ENCODE data around the gene ATP6V0D1.

ATP6V0D1 gene

GRCh38 chr16:67442581-67443255 lies 38.2 kb downstream of the ATP6V0D1 start:
- DNase-seq = no peak

GRCh38 chr16:67441907-67442306 lies 39.0 kb downstream of the ATP6V0D1 start:
- DNase-seq = no peak

GRCh38 chr16:67441271-67441753 lies 39.6 kb downstream of the ATP6V0D1 start:
- DNase-seq = no peak

- DNase-seq = no peak
These were observed 42.0 kb downstream of the ATP6V0D1 start for GRCh38 chr16:67438824-67439393.

- DNase-seq = no peak
These were observed 42.7 kb downstream of the ATP6V0D1 start for GRCh38 chr16:67438098-67438791.

GRCh38 chr16:67437513-67437912 lies 43.4 kb downstream of the ATP6V0D1 start:
- no peak for DNase-seq

- DNase-seq = no peak
These were observed 44.2 kb downstream of the ATP6V0D1 start for GRCh38 chr16:67436640-67437193.

GRCh38 chr16:67435758-67436164 lies 45.2 kb downstream of the ATP6V0D1 start:
- DNase-seq = no peak

GRCh38 chr16:67433131-67433719 lies 47.7 kb downstream of the ATP6V0D1 start:
- DNase-seq = no peak

- DNase-seq = no peak
These were observed 48.5 kb downstream of the ATP6V0D1 start for GRCh38 chr16:67432506-67432890.

GRCh38 chr16:67431775-67432505 lies 49.0 kb downstream of the ATP6V0D1 start:
- no peak for DNase-seq

GRCh38 chr16:67430977-67431774 lies 49.8 kb downstream of the ATP6V0D1 start, which contains the start of gene HSD11B2:
Gene HSD11B2, plus strand, starts transcription at chr16:67431121. Its CDS starts 128 bp downstream, at chr16:67431249.
- DNase-seq = peak; percentile 76

- no peak for DNase-seq
These were observed 50.4 kb downstream of the ATP6V0D1 start for GRCh38 chr16:67430504-67430976.

GRCh38 chr16:67429799-67430503 lies 51.0 kb downstream of the ATP6V0D1 start:
- no peak for DNase-seq

GRCh38 chr16:67429053-67429798 lies 51.7 kb downstream of the ATP6V0D1 start:
- no peak for DNase-seq

GRCh38 chr16:67428146-67428731 lies 52.7 kb downstream of the ATP6V0D1 start:
- DNase-seq = no peak

GRCh38 chr16:67426950-67427349 lies 54.0 kb downstream of the ATP6V0D1 start:
- no peak for DNase-seq

GRCh38 chr16:67426022-67426421 lies 54.9 kb downstream of the ATP6V0D1 start:
- DNase-seq = no peak

GRCh38 chr16:67425580-67425979 lies 55.4 kb downstream of the ATP6V0D1 start:
- DNase-seq = no peak

GRCh38 chr16:67425061-67425460 lies 55.9 kb downstream of the ATP6V0D1 start:
- DNase-seq = no peak
